GM10266 (cell line): ENCODE measurements around the gene OLFML1.

Experiments
- DNase-seq: peaks from one replicate; pipeline ENCODE4 v3.0.0; 2012; ENCODE audit errors: extremely low spot score
- TF ChIP-seq, protein P1 (sequence below): IDR thresholded peaks from 2 replicates; pipeline ENCODE4 v1.5.1; 2012; ENCODE audit warnings: mild to moderate bottlenecking, low read depth; ENCODE audit not compliant: control insufficient read depth, insufficient read depth; ENCODE audit errors: missing control alignments

The OLFML1 gene

DNA sequence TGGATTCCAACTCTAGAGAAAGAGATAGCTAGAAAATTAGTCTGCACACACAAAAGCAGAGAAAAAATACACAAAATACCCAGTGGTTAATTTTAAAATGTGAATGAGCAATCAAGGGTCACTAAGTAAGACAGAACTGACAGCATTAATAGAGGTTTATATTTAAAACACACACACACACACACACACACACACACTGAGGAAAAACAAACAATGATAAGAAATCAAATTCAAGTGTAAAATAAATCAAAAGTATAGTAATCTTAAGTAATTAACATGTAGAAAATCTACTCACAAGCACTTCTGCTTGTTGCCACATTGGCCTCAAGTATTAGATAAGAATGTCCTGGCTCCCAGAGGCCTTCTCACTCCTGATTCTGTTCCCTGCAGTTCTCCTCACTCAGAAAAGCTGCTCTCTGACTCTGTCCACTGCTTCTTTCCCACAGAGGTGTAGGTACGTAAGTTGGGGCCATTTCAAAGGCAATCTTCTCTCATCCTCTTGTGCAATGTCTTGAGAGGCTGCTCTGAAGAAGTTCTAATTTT, 33.3 kb upstream of the OLFML1 start:
- no peak for DNase-seq
- TF ChIP-seq, protein P1, sequence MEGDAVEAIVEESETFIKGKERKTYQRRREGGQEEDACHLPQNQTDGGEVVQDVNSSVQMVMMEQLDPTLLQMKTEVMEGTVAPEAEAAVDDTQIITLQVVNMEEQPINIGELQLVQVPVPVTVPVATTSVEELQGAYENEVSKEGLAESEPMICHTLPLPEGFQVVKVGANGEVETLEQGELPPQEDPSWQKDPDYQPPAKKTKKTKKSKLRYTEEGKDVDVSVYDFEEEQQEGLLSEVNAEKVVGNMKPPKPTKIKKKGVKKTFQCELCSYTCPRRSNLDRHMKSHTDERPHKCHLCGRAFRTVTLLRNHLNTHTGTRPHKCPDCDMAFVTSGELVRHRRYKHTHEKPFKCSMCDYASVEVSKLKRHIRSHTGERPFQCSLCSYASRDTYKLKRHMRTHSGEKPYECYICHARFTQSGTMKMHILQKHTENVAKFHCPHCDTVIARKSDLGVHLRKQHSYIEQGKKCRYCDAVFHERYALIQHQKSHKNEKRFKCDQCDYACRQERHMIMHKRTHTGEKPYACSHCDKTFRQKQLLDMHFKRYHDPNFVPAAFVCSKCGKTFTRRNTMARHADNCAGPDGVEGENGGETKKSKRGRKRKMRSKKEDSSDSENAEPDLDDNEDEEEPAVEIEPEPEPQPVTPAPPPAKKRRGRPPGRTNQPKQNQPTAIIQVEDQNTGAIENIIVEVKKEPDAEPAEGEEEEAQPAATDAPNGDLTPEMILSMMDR, result no peak

DNA sequence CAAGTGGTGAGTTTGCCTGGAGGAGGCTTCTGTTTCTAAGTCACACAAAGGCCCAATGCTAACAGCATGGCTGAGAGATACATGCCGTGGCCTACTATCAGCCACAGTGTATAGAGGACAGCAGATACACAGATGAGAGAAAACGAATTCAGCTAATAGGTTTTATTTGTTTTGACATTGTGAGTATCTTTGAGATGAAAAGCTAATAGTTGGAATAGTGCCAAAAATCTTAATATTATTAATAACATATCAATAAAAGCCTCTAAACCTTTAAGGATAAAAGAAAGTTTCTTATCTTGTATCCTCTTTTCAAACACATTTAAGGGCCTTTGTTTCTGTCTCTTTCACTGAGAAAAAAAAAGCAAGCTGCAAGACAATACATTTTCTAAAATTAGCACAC, 30.5 kb upstream of the OLFML1 start:
- no peak for DNase-seq
- TF ChIP-seq, protein P1, result no peak

DNA sequence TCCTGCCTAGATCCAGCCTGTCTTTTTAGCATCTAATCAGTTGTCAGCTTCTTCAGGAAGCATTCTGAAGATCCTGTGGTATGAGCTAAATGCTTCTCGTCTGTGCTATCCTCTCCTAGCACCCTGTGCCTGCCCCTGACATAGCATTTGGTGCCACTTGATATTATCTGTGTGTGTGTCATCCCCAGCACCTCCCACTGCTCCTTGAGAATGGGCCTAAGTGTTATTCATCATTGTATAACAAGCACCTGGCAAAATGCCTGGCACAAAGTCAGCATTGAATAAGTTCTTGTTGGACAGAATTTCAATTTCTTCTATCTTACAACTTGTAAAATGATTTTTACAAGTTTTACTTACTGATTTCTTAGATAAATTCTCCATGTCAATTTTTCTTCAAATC, 28.1 kb upstream of the OLFML1 start:
- no peak for DNase-seq
- TF ChIP-seq, protein P1, result no peak

DNA sequence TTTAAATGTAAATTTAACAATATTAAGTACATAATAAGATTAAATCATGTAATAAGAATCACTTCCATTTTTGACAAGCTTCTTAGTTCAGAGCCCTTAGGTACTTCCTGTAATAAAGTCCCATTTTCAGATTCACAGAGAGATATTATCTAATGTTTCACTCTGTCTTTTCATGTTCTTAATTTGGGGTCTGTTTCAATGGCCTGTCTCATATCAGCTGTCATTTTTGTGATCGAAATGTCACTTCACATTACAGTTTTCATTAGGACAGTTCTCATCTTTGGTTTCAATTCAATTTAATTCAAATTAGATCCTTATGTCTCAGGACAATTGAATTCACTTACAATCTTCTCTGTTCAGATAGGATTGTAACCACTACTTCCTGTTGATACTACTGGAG, 22.6 kb upstream of the OLFML1 start:
- no peak for DNase-seq
- TF ChIP-seq, protein P1, result no peak

DNA sequence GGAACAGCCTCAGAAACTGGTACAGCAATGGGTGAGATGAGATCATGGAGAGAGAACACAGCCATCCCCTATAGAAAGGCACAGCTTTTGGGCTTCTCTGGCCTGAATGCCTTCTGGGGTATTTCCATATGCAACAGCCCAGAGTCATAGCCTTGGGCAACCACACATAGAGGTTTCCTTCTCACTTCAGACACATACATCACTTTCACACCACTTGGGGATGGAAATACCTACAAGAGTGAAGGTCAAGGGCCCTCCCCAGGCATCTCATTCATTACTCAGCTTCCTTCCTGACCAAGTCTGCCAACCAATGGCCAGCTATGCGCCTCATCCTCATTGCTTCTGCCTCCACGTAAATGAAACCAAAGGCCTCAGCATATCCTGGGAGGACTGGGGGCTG, 17.7 kb upstream of the OLFML1 start:
- TF ChIP-seq, protein P1, result no peak
- DNase-seq, result peak; percentile 30

DNA sequence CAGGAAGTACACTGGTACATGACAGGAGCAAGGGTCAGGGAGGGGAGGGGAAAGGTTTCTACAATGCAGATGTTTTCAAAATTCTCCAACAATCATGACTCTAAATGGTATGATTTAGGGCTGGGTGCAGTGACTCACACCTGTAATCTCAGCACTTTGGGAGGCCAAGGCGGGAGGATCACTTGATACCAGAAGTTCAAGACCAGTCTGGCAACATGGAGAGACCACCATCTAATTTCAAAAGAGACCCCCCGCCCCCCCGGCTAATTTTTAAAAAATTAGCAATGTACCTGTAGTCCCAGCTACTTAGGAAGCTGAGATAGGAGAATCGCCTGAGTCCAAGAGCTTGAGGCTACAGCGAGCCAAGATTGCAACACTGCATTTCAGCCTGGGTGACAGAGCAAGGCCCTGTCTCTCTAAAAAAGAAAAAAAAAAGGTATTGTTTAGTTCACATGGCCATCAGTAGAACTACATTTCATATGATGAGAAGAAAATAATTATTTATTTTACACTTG, 15.9 kb upstream of the OLFML1 start:
- no peak for DNase-seq
- TF ChIP-seq, protein P1, result no peak

DNA sequence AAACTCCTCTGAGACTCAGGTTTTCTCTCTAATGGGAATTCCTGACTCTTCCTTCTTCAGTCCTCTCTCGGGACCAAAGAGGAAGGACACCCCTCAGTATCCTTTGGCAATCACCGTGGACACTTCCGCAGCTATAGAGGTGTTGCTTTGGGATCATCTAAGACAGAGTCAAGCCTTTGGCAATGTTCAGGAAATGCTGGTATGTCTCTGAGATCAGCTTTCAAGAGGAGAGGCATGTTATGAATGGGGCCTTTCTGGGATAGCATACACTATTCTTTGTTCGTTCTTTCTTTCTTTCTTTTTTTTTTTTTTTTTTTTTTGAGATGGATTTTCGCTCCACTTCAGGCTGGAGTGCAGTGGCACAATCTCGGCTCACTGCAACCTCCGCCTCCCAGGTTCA, 14.2 kb upstream of the OLFML1 start:
- TF ChIP-seq, protein P1, result no peak
- no peak for DNase-seq
